Breast epithelium (tissue), 4 donors: ENCODE results near the gene NADSYN1. TPM values are rescaled to one million over a fixed set of nuclear protein-coding genes. Genes with fewer than 3 reads are reported as not detected.
A peak's percentile ranks its signal among the peaks of the same experiment; 100 is the strongest.

ENCODE experiments used
- DNase-seq, 2 donors: peaks; one replicate each; pipeline ENCODE4 v3.0.0-alpha.2; 2019; ENCODE audit warnings: low spot score in 2 of 2
- H3K27ac ChIP-seq, 2 donors: fragments of 200-600 bp; sonication (generic) in 1 of 2; one replicate each; pipeline ENCODE4 v1.5.1; 2016 to 2019; ENCODE audit warnings: mild to moderate bottlenecking in 1 of 2
- H3K27me3 ChIP-seq, 2 donors: fragments of 200-600 bp; sonication (generic) in 1 of 2; one replicate each; pipeline versions ENCODE4 v1.5.1 to v1.6.0; 2017 to 2019; ENCODE audit warnings: control low read depth in 1 of 2, mild to moderate bottlenecking in 1 of 2
- H3K36me3 ChIP-seq: fragments of 200-600 bp; one replicate; pipeline ENCODE4 v1.5.1; 2019
- H3K4me1 ChIP-seq, 2 donors: fragments of 200-600 bp; sonication (generic); one replicate each; pipeline ENCODE4 v1.5.1; 2016 to 2019; ENCODE audit warnings: control low read depth in 1 of 2
- H3K4me3 ChIP-seq, 3 donors: fragments of 200-600 bp; sonication (generic); 1 replicate in 2 of 3; 2 replicates in 1 of 3; pipeline ENCODE4 v1.5.1; 2016 to 2019; ENCODE audit warnings: mild to moderate bottlenecking in 3 of 3, moderate library complexity in 2 of 3
- H3K9me3 ChIP-seq, 2 donors: fragments of 200-600 bp; sonication (generic) in 1 of 2; one replicate each; pipeline ENCODE4 v1.5.1; 2016 to 2019; ENCODE audit warnings: control low read depth in 1 of 2
- POLR2A ChIP-seq: fragments of 450-650 bp; IDR thresholded peaks from one replicate; pipeline ENCODE4 v1.6.1; 2016; ENCODE audit warnings: antibody characterized with exemption, mild to moderate bottlenecking, moderate library complexity
- POLR2AphosphoS5 ChIP-seq, 3 donors: sonication (generic); formaldehyde crosslinking; IDR thresholded peaks; one replicate each; pipeline ENCODE4 v1.6.1; 2017; ENCODE audit warnings: antibody characterized with exemption in 3 of 3
- intact Hi-C: fragments of 100-400 bp; cut with DNase I; formaldehyde crosslinking; loops from one replicate; pipeline ENCODE4 v1.15.1; 2023; ENCODE audit warnings: low total_unique reads
- total RNA-seq, 3 donors: library from RNA; depleted of rRNA; stranded (reverse); fragments of >200 nt; gene quantifications; one replicate each; pipeline ENCODE4 v1.1.0, GENCODE V29; 2016
- TF ChIP-seq, protein P1 (sequence below), 3 donors: fragments of 450-650 bp; IDR thresholded peaks; one replicate each; pipeline ENCODE4 v1.5.1; 2016 to 2017; ENCODE audit warnings: antibody characterized with exemption in 3 of 3, mild to moderate bottlenecking in 3 of 3, moderate library complexity in 3 of 3

NADSYN1 gene
- total RNA-seq, 3 donors from 2014 or later: 58.6 to 83.6 (median 70.5) TPM

DNA sequence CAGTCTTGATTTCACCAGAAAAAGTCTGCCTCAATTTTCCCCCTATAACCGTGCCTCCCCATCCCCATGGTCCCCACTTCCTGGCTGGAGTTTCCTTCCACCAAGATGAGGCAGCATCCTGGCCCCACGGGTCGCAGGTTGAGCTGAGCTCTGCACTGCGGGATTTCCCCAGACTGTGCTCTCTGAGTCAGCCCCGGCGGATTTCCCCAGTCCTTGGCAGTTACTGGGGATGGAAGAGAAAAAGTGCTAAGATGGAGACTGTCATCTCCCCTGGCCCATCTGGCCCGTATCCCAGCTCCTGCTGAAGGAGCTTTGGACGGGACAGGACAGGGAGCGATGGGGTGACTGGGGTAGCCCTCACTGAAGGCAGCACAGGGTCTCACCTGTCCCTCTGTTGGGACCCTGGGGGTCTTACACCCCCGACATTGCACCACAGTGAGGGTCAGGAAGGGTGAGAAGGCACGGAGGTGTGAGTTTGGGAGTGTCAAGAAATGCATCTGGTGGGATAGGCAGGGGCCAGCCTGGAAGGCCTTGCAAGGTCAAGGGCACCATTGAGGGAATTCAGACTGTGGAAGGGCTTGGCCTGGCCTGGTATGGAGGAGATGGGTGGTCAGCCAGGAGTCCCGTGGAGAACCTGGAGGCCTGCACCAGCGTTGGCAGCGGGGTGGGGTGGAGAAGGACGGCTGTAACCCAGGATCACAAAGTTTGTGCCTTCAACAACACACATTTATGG is 36.5 kb downstream of the NADSYN1 start:
- Histone ChIP-seq H3K4me1 (no peaks in the 10 kb centered on the region), H3K4me3 (no peak overlapping the region), H3K9me3 (no peaks in the 10 kb centered on the region), H3K27me3 (no peaks in the 10 kb centered on the region), H3K27ac (no peak overlapping the region), H3K36me3 (peaks cover 10% of the 10 kb centered on the region)
- intact Hi-C loops: no loop called here
- peak in 1 of 2 donors; percentile 48 for DNase-seq
- TF ChIP-seq POLR2AphosphoS5 (IDR thresholded peaks at IDR 0.05): no peak
- TF ChIP-seq, protein P1, sequence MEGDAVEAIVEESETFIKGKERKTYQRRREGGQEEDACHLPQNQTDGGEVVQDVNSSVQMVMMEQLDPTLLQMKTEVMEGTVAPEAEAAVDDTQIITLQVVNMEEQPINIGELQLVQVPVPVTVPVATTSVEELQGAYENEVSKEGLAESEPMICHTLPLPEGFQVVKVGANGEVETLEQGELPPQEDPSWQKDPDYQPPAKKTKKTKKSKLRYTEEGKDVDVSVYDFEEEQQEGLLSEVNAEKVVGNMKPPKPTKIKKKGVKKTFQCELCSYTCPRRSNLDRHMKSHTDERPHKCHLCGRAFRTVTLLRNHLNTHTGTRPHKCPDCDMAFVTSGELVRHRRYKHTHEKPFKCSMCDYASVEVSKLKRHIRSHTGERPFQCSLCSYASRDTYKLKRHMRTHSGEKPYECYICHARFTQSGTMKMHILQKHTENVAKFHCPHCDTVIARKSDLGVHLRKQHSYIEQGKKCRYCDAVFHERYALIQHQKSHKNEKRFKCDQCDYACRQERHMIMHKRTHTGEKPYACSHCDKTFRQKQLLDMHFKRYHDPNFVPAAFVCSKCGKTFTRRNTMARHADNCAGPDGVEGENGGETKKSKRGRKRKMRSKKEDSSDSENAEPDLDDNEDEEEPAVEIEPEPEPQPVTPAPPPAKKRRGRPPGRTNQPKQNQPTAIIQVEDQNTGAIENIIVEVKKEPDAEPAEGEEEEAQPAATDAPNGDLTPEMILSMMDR (IDR thresholded peaks at IDR 0.05): no peak
- TF ChIP-seq POLR2A: no peak

GRCh38 chr11:71490044-71490730 is 37.2 kb downstream of the NADSYN1 start:
- Histone ChIP-seq H3K27ac (no peak overlapping the region), H3K36me3 (peaks cover 10% of the 10 kb centered on the region)
- TF ChIP-seq POLR2A: no peak
- TF ChIP-seq POLR2AphosphoS5 (IDR thresholded peaks at IDR 0.05): no peak
- TF ChIP-seq, protein P1 (IDR thresholded peaks at IDR 0.05): no peak

GRCh38 chr11:71490731-71491390 is 37.9 kb downstream of the NADSYN1 start:
- H3K27ac ChIP-seq: no peak overlapping the region
- TF ChIP-seq POLR2A: no peak
- TF ChIP-seq, protein P1 (IDR thresholded peaks at IDR 0.05): no peak
- H3K4me3 ChIP-seq: no peak overlapping the region
- H3K9me3 ChIP-seq: no peaks in the 10 kb centered on the region
- H3K36me3 ChIP-seq: peaks cover 10% of the 10 kb centered on the region
- no peak for DNase-seq
- intact Hi-C loops: no loop called here
- no peaks in the 10 kb centered on the region for H3K4me1 ChIP-seq
- H3K27me3 ChIP-seq: no peaks in the 10 kb centered on the region

More at GRCh38 chr11:71490044-71490730, 37.2 kb downstream of the NADSYN1 start:
- intact Hi-C loops: no loop called here
- H3K4me1 ChIP-seq: no peaks in the 10 kb centered on the region
- peak in 1 of 2 donors; percentile 43 for DNase-seq
- H3K27me3 ChIP-seq: no peaks in the 10 kb centered on the region
- no peaks in the 10 kb centered on the region for H3K9me3 ChIP-seq
- H3K4me3 ChIP-seq: no peak overlapping the region

GRCh38 chr11:71491531-71491930 is 38.5 kb downstream of the NADSYN1 start:
- no peak for DNase-seq
- intact Hi-C loops: no loop called here
- no peaks in the 10 kb centered on the region for H3K9me3 ChIP-seq
- peaks cover 10% of the 10 kb centered on the region for H3K36me3 ChIP-seq
- H3K4me1 ChIP-seq: no peaks in the 10 kb centered on the region
- H3K4me3 ChIP-seq: no peak overlapping the region
- H3K27me3 ChIP-seq: no peaks in the 10 kb centered on the region
- H3K27ac ChIP-seq: no peak overlapping the region
- TF ChIP-seq POLR2A: no peak
- TF ChIP-seq, protein P1 (IDR thresholded peaks at IDR 0.05): no peak
- no peak for TF ChIP-seq POLR2AphosphoS5 (IDR thresholded peaks at IDR 0.05)

DNA sequence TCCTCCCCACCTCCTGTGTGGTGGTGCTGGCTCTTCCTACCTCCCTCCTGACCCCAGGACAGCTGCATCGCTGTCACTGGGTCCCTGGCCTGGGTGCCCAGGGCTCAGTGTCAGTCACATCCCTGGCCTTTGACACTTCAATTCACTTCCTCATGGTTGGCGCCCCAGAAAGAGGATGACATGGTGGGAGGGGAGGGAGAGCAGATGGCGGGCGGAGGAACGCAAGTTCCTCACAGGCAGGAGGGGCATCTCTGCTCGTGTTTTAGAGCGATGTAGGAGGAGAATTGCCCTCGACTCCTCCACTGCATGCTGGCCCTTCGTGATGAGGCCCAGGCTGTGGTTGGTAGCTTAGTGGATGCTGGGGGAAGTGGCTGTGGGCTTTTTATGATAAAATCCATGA is 38.9 kb downstream of the NADSYN1 start:
- peaks cover 10% of the 10 kb centered on the region for H3K36me3 ChIP-seq
- DNase-seq: no peak
- no peak overlapping the region for H3K4me3 ChIP-seq

More for the DNA sequence above, 38.9 kb downstream of the NADSYN1 start:
- Histone ChIP-seq H3K9me3 (no peaks in the 10 kb centered on the region), H3K27ac (no peak overlapping the region), H3K4me1 (no peaks in the 10 kb centered on the region), H3K27me3 (no peaks in the 10 kb centered on the region)
- intact Hi-C loops: no loop called here
- TF ChIP-seq POLR2A: no peak
- TF ChIP-seq POLR2AphosphoS5 (IDR thresholded peaks at IDR 0.05): no peak
- TF ChIP-seq, protein P1 (IDR thresholded peaks at IDR 0.05): no peak
